GM19099 (cell line): ENCODE measurements around the gene RPS15.

Experiments used
- POLR2A ChIP-seq: IDR thresholded peaks from 3 replicates; pipeline ENCODE4 v1.6.1; 2011; ENCODE audit warnings: low read depth; ENCODE audit not compliant: insufficient read length; ENCODE audit errors: extremely low read depth

The RPS15 gene

DNA sequence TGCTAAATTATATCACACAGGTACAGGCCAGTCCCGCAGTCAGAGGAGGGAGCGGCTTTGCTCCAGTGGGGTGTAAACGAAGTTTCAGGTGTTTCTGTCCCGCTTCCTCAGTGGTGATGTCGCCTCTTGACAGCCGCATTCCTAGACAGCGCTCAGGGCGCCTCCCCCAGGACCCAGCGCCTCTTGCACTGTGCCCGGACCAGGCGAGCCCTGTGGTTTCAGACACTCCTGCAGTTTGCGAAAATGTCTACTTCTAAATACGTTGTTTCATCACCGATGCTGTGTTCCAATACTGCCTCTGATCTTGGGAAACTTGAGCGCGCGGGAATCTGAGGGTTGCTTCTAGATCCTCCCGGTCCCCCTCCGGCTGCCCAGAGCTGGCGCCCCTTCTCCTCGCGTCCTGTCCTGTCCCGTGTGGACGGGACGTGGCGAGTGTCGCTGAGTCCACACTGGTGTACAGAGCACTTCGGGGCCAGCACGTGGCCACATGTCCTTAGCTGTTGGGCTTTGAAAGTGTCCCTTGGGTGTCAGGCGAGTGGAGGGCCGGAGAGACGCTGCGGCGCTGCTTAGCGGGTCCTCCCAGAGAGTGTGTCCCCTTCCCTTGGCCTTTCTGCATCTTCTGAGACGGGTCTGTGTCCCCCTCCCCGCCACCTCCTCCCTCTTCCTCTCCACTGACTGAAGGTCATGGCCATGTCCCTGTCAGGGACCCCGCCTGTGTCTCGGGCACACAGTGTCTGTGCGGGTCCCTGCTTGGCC is 14.6 kb upstream of the RPS15 start:
- no peak for TF ChIP-seq POLR2A

DNA sequence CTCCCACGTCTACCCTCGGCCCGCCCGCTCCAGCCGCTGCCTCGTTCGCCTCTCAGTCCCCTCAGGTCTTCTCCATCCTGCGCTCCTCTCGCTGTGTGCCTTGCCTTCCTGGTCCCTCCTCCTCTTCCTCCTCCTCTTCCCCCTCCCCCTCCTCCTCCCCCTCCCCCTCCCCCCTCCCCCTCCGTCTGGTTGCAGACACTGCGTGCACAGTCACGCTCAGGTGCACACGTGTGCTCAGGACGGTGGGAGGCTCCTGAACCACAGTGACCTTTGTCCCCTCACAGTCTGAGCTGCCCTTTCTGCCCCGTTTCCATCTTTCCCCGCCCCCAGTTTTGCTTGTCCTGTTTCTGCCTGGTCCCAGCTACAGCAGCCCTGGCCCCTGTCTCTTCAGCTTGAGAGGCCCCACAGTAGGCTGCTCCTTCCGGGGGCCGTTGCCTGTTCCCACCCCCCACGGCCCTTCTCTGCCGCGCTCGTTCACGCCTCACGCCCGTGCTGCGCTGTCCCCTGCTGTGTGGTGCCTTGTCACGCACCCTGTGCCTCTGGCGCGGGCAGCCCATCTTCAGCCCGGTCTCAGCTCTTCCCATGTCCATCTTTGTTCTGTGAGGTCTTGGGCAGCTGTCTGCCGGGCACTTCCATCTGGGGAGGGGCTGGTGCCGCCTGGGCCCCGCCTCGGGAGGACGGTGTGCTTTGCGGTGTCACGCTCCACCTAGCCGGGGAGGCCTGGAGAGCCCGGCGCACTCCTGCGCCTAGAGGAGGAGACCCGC is 13.8 kb upstream of the RPS15 start:
- no peak for TF ChIP-seq POLR2A

DNA sequence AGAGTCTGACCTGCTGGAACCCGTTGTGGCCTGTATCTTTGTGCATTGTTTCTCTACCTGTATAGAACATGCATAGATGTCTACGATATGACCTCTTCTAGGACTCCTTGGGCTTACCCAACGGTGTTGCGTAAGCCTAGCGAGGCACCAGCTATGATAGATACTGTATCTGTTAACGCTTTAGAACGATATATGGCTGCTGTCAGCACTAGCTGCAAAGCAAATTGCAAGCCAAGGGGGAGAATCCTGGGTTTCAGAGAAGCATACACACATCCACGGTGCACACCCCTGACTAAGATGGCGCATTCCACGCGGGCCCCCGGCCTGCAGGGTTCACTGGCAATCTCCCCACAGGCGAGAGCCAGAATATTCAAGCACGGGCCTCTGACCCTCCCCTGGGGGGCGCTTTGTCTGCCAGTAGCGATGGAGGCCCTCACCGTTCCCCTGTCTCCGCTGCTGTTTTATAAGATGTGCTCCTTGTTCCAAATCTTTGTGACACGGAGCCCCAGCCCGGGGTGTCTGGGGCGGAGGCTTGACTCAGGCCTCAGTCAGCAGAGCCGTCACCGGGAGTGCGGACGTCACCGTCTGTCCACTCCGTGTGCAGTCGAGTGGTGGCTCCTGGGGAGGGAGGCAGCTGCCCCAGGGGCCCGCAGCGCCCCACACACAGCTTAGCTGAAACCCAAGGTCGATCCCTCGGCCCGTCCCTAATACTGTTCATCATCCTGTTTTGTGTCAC is 12.9 kb upstream of the RPS15 start:
- TF ChIP-seq POLR2A: no peak

DNA sequence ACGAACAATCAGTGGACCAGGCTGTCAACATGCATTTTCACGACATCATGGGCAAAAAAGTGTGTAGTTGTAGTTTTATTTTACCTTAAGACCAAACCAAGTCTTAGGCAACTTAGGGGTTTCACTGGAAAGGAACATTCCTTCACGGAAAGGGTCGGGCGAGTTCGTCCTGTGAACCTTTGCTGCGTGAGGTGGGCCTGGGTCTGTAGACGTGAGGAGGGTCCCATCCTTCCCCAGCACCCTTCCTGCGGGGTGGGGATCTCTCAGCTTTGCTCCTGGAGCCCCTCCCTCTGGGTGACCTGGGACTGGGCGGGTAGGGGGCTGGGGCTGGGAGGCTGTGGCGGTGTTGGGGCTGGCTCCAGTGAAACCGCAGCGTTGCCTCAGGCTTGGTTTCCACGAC is 12.3 kb upstream of the RPS15 start:
- TF ChIP-seq POLR2A: no peak

DNA sequence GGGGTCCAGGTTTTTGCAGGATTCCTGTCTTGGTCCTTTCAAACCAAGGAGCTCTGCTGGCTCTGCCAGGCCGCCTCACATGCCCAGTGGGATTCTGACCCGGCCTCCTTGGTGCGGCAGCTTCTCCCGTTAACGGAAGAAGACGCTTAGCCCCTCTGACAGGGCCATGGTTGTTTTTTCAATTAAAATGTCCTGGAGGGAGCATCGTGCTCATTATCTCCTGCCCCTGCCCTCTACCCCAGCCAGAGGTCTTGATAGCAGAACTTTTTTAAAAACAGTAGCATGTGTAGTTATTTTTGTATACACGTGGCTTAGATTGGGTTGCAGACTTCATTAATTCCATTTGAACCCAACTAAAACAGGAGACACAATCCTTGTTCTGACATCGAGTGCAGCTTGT is 11.5 kb upstream of the RPS15 start:
- no peak for TF ChIP-seq POLR2A

DNA sequence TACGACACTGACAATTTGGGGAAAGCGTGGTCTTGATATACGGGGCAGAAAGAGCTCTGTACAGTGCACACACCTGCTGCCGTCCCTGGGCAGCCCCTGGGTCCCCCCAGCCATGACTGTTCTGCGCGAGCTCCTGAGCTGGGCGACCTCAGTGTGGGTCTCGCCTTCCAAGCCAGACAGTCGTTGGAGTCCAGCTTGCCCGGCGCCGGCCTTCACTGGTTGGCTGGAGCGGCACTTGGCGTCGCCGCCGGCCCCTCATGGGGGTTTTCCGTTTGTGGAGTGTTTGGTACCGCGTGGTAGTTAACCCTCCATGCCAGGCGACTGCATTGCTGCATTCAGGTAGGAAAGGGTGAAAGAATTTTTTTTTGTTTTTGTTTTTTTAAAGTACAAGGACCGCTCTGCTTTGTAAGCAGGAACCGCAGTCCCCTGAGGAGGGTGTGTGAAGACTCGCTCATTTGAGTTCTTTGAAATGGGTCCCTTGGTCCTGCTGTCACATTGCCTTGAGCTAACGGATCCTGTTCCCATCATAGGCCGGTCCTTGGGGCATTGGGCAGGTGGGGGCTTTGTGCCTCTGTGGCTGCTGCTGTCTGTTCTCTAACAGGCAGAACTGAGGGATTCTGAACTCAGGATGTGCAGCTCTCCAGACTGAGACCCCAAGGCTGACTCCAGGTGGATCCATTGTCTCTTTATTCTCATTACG is 10.8 kb upstream of the RPS15 start:
- TF ChIP-seq POLR2A: no peak

DNA sequence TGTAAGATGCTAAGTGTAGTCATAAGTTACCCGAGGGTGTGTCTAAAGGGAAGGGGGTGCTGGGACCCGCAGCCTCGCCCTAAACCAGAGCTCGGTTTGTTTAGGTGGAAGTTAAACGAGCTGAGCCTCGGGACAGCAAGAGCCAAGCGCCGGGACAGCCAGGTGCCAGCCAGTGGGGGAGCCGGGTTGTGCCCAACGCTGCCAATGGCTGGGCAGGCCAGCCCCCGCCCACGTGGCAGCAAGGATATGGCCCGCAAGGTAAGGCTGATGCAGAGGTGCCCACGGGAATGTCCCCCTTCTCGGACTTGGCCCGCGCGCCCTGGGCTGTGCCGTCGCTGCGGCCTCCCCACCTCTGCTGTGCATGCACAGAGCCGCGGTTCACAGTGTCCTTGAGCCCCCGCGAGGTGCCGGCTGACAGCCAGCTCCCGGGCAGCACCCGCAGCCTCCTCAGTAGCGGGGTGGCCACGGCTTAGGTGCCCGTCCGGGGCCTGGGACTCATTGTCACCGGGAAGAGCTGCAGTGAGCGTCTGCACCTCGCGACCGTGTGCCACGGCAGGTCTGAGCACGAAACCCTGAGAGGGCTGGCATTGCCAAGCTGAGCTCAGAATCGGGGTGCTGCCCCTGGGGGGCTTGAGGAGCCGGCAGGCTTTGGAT is 9.3 kb upstream of the RPS15 start:
- TF ChIP-seq POLR2A: no peak

DNA sequence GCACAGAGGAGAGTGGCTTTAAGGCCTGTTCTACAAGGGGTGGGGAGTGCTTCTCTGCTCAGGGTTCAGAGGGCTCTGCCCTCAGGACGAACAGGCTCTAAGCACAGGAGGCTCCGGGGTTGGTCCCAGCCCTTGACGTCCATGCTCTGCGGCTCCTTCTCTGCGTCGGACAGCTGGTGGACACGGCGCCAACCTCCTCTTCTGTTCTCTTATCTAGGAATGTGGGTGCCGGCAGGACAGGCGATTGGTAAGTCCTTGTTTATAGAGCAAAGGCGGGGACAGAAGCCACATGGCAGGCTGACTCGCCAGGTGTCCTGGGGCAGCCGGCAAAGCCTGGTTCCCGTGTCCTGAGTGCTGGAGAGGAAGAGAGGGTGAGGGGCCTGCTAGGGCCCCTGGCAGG is 8.4 kb upstream of the RPS15 start:
- no peak for TF ChIP-seq POLR2A

DNA sequence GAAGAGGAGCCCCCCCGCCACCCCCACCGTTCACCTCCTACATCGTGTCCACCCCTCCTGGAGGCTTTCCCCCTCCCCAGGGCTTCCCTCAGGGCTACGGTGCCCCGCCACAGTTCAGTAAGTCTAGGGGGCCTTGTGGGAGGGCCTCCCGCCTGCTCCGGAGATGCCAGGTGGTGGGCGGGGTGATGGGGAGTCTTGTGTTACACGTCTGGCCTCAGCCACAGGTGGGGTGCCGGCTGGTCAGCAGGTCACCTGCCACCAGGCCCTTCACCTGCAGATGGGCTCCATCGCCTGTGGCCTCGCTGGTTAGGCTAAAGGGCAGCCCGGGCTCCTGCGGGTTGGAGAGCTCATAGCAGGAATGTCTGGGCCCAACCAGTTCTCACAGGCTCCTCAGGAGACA is 8.0 kb upstream of the RPS15 start:
- TF ChIP-seq POLR2A: no peak

DNA sequence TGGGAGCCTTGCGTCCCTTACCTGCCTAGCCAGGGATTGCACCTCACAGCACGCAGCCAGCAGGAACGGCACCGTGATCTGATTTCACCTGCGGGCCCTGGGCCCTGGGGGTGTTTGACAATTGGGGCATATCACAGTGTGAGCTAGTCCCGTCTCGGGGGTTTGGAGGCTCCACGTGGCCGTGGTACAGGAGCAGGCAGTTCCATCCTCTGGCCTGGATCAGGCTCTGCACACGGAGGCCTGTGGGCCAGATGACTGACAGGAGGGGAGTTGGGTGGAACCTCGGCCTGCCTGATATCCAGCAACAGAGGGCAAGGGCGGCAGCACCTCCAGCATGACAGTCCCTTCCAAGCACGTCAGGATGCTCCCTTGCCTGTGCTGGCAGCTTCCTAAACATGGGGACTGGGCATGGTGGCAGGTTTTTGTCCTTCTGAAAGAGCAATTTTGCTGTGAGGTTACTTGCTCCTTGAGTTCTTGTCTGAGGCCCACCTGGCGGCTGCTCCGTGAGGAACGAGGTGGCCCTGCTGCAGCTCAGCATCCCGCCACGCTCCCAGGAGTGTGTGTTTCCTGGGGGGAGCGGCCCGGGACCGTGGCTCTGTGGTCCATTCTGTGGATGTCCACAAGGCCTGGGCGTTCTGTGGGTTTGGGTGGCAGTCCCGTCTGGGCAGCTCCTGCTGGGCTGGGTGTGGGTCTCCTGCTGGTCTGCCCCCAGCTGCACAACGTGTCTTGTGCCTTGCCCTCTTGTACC is 6.3 kb upstream of the RPS15 start:
- no peak for TF ChIP-seq POLR2A

DNA sequence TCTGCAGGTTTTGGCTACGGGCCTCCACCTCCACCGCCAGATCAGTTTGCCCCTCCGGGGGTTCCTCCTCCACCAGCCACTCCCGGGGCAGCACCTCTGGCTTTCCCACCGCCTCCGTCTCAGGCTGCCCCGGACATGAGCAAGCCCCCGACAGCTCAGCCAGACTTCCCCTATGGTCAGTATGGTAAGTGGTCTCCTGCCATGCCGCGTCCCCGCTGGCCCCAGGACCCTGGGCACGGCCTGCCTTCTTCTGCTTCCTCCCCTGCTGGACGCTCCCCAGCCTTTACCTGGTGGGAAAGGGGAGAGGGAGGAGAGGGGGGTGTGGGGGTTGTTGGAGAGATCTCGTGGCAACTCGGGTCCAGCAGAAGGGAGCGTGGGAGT is 5.7 kb upstream of the RPS15 start:
- TF ChIP-seq POLR2A: no peak

DNA sequence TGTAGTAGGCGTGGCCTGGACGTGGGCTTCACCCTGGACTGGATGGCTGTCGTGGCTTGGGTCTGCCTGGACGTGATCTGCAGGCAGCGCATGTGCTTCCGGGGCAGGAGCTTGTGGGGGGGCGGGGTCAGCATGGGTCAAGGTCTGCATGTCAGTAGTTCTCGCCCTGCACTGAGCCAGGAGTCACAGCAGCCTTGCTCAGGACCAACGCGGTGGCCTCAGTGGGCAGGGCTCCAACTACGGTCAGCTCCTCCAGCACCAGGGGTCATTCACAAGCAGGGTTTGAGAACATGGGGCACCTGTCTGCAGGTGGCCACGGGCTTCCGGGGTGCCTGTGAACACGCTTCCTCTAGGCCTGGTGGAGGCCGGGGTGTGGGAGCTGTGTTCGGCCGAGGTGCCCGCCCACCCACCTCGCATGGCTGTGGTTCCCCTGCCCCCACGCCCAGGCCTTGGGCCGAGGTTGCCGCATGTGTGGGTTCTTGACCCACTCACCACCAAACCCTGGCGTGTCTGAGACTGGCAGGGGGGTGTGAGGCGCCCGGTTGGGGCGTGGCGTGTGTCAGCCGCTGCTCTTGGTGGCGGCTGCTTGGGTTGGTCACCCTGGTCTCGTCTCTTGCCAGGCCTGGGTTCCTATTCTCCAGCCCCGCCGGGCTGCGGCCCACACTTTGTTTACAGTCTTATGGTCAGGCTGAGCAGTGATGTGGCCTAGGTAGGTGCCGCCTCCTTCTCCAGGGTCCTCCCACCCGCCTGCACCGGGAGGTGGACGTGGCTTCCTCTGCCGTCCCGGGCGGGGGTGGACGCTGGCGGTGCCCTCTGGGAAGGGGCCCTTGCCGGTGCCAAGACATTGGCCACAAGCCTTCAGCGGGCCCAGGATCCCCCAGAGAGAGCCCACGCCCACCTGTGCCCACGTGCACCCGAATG is 4.8 kb upstream of the RPS15 start:
- TF ChIP-seq POLR2A: no peak

DNA sequence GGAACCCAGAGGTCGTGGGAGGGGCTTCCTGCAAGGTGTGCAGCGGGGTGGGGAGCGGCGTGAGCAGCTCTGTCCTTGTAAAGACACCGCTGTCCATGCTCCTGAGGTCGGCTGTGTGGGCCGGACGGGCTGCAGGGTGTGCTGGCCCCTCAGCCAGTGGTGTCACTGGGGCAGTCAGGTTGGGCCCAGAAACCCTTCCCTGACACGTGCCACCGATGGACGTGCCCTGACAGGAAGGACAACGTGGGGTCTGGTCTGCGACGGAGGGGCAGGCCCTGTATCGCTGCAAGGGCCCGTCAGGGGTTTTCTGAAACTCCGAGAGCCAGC is 4.2 kb upstream of the RPS15 start:
- TF ChIP-seq POLR2A: no peak
